Measurements from ENCODE around the gene EVA1A.
A peak's percentile ranks its signal among the peaks of the same experiment; 100 is the strongest.
"Not testable (repeated sequence)": the region's sequence is repeated elsewhere in the genome, so short reads cannot be mapped to it uniquely, and the experiment has no call there.

Gene EVA1A

DNA sequence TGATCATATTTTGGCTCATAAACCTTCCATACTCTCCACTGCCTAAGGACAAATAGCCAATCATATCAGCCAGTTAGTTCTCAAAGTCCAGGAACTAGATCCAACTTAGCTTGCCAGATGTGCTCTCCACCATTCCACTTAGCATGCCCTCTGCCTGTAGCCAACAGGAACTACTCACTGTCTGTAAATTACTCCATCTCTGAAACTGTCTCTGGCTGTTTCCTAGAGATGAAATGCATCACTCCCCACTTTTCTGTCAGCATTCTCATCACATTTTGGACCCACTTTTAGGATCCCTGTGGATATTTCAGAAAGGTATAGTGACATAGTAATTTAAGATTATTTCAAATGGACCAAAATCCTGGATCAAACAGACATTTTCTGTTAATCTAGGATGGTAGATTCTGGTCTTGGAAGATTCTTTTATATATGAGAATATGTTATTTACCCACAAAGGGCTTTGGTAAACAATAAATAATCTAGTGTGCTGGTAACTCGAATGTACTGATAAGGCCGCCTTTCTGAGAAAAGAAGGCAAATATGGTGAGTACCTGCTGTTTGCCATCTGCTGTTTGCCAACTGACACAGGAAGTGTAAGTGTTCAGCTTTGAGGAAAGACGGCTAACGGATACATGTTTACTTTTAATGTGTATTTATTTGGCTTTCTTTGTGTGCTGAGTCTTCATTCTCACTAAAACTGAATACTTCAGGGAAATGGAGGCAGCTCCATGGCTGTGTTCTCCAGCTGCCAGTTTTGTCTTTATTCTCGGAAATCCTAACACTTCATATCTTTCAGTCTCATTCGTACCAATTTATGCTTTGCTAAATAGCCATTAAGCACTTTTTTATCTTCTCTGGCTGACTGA is 79.5 kb downstream of the EVA1A start:
- peak; percentile 60 to 69 for DNase-seq

DNA sequence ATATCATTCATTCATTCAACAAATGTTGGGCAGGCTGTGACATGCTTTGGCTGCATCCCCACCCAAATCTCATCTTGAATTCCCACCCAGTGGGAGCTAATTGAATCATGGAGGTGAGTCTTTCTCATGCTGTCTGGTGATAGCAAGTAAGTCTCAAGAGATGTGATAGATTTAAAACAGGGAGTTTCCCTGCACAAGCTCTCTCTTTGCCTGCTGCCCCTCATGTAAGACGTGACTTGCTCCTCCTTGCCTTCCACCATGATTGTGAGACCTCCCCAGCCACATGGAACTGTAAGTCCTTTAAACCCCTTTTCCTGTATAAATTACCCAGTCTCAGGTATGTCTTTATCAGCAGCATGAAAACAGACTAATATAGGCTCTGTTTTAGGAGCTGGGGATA is 83.0 kb downstream of the EVA1A start:
- DNase-seq: not testable (repeated sequence)

DNA sequence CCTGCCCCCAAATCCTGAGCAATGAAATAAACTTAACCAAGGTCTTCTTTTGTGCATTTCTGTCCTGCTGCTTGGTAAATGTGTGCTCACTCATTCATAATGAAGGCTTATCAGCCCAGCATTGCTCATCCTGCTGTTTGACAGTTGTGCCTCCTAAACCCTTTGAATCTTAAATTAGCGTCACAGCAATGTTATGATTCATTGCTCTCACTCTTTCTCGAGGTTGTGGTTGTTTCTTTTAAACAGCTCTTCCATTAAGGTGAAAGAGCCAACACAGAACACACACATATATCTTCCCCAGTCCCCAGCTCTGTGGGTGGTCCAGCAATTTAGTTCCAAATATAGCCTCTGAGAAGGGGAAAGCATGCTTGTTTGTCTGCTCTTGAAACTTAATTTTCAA is 84.0 kb downstream of the EVA1A start:
- no peak for DNase-seq

DNA sequence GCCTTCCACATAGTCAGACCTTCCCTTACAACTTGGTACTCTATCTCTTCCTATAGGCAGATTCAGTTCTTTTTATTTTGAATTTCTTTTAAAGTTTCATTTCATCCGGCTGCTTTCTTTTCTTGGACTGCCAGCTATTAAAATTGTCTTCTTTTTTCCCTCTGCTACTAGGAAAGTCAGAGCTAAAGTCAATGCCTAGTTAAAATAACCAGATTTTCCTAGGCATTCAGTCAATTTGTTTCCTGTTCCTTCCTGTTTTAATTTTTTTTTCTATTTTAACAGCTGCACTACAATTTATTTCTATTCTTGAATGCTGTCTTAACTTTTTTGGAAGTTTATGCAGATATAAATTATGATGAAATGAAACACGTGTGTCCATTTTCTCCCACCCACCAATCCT is 84.8 kb downstream of the EVA1A start:
- DNase-seq: no peak

GRCh38 chr2:75475049-75475448 is 85.7 kb downstream of the EVA1A start:
- no peak for DNase-seq

DNA sequence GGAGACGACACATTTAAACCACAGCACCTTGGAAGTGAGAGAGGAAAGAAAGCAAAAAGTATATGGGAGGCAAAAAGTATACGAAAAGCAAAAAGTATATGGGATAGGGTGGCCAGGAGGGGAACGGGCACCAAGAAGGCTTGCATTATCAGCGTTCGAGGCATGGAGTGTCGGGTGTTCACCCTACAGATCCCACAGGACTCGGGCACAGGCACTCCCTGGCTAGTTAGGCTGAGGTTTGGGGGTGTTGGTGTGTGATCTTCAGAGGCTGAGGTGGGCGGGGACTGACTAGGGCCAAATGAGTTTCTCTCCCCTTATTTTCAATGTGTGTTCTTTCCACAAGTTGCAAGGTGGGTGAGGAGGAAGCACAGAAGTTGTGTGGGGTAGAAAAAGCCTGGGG is 86.6 kb downstream of the EVA1A start:
- no peak for DNase-seq

GRCh38 chr2:75466708-75467311 is 93.9 kb downstream of the EVA1A start:
- DNase-seq: peak in 1 of 2 experiments; percentile 6

DNA sequence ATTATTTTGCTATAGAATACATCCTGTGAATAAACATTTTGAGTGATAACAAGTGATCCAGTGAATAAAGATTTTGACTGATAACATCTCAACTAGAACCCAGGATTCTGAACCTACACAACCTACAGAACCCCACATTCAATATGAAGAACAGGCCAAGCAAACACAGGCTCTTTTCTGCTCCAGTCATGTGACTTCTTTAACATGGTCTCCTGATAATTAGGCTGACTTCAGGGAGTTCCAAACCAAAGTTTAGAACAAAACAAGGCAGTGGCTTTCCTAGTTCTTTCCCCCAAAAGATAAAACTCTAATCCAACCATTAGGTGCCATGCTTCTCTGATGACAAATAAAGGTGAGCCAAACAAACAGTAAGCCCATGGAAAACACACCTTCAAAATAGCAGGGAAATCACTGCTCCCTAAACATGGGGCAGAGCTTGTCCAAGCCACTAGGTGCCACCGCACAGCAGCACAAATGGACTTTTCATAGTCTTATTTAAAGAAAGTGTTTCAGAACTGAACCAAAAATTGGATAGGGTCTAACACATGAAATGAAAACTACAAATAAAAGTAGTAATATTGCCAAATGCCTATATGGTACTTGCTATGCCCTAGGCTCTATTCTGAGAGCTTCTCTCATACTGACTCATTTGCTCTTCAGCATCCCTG is 95.3 kb downstream of the EVA1A start:
- no peak for DNase-seq

GRCh38 chr2:75464348-75464946 is 96.3 kb downstream of the EVA1A start:
- DNase-seq: peak in 1 of 2 experiments; percentile 11

DNA sequence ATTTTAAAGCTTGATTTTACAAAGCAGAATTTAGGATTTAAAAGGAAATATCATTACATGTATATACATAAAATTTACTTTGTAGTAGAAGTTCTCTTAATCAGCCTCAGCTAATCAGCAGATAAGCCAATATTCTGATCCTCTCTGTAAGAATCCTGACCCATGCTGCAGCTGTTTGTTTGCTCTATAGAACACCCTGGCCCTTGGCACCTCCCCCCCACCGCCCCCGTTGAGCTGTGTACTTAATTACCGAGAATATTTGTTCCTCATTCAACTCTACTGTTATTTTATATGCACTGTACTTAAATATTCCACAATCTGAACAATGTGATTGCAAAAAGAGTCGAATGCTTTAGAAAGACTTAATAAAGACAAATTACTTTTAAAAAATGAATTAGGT is 98.0 kb downstream of the EVA1A start:
- DNase-seq: no peak

DNA sequence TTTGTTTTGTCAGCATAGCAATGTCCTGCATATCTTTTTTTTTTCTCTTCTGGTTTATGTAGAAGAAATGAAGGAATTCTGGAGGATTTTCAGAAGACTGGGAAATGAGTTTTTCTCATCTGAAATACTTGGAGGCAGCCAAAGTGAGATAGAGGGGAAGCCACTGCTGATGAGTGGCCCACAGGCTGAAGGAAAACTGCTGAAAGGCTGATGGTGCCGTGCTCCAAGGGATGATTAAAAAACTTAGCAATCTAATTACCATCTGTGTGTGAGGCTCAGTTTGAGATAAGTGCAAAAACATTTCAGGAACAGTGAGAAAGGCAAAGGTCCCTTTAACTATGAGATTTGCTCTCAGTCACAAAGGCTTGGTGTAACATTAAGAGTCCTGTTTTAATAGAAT is 98.5 kb downstream of the EVA1A start:
- DNase-seq: no peak

DNA sequence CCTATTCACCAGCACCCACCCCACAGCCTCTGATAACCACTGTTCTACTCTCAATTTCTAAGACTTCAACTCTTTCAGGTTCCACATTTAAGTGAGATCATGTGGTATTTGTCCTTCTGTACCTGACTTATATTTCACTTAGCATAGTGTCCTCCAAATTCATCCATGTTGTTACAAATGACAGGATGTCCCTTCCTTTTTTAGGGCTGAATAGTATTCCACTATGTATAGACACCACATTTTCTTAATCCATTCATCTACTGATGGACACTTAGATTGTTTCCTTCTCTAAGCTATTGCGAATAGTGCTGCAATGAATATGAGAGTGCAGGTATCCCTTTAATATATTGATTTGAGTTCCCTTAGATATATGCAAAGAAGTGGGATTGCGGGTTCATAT is 100.1 kb downstream of the EVA1A start:
- no peak for DNase-seq

DNA sequence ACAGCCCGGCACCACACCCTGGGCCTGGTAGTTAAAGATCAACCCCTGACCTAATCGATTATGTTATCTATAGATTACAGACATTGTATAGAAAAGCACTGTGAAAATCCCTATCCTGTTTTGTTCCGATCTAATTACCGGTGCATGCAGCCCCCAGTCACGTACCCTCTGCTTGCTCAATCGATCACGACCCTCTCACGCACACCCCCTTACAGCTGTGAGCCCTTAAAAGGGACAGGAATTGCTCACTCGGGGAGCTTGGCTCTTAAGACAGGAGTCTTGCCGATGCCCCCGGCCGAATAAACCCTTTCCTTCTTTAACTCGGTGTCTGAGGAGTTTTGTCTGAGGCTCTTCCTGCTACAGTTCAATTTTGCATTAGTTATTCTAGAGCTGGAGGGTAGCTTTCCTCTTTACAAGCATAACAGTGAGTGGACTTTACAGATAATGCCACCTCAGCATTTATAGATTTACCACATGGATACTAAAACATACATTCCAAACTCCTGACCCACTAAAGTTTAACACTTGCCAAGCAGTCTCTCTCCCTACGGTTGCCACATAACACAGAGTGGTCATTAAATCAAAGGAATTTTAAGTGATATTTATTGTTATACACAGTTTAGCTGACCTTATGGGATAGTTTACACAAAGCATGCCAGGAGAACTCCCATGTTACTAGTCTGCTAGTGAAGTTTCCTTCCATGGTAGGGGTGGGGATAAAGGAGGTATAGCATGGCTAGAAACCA is 101.0 kb downstream of the EVA1A start:
- no peak for DNase-seq

- DNase-seq: no peak
These were observed 102.5 kb downstream of the EVA1A start for GRCh38 chr2:75458201-75458600.

GRCh38 chr2:75456825-75457224 is 103.9 kb downstream of the EVA1A start:
- DNase-seq: no peak

GRCh38 chr2:75456111-75456510 is 104.6 kb downstream of the EVA1A start:
- DNase-seq: no peak

DNA sequence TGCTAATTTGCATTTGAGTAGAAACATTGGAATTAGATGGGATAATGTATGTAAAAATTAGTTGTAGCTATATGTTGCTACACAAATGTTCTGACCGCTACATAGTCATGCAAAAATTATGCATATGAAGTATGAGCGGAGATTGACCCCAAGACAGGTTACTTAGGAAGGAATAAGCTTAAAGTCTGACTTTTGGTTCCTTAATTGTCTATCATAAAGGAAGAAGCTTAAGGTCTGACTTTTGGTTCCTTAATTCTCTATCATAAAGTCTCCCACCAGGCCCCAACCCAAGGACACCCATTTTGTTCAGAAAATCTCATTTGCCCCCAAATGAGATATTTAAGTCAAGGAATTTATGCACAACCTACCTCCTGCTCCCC is 106.5 kb downstream of the EVA1A start:
- no peak for DNase-seq

DNA sequence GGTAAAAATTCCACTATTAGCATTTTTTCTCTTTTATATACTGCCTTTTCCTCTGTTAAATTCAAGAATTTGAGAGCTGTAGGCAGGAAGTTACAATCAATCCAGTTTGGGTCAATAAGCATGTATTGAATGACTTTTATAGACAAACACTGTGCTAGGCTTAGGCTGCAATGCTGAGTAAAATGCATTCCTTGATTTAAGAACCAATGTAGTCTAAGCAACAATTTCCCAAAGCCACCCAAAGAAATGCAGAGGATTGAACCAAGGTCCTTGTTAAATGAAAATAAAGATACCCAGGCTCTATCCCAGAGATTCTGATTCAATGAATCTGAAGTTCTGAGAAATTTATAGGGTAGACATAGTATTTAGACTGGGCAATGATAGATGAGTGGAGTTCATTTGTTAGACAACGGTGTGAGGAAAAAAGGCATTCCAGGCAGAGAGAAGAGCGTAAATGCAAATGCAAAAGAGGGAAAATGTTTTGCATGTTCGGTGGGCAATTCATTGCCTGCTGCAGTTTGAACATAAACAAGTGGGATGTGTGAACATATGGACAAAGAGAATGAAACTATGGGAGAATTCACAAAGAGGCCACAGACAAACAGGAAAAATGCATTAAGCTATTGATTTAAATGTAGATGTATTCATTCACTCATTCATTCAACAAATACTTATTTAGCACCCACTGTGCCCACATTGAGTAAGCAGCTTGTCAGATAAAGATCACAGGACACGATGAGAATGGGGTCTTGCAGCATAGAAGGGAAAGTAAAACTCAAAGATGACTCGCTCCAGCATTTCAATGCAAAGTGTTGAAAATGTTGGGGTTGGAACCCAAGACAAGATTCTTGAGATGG is 107.1 kb downstream of the EVA1A start:
- no peak for DNase-seq

DNA sequence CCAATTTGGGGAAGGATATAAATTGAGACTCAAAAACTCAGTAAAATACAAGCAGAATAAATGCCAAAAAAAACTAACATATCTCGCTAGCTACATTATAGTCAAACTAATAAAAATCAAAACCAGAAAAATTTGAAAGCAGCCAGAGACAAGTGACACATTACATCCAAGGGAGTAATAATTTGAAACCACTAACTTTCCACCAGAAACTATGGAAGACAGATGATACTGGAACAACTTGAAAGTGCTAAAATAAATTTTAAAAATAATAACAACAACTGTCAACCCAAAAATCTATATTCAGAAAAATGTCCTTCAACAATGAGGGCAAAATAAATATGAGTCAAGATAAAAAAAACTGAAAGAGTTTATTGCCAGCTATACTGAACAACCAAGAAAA is 110.7 kb downstream of the EVA1A start:
- DNase-seq: no peak

DNA sequence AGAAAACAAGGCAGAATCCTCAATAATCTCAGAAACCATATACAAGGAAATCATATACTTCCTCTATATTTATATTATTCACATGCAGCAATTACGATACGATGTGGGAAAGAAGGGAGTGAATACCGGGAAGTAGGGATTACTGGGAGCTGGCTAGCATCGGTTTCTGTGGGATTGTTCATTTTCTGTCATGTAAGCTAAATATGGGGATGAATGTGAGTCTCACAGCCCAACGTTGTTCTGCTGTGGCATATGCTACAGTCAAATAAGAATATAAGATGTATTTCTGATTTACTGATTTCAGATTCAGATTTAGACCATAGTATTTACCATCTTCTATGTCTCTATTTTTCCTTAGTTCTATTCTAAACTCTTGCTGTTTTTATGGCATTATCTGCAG is 113.6 kb downstream of the EVA1A start:
- no peak for DNase-seq

Measured in NCI-H1930 (cell line).